Stimulated activated CD4-positive, alpha-beta T cell treated with anti-CD3 and anti-CD28 coated beads, Interleukin-2, amount 100 ng/mL, for 48 hours (primary cell): ENCODE results near the gene ZNF490.
"Not testable (repeated sequence)": the region's sequence is repeated elsewhere in the genome, so short reads cannot be mapped to it uniquely, and the experiment has no call there.

Source experiments
- DNase-seq, 2 donors: peaks; one replicate each; pipeline ENCODE4 v3.0.0-alpha.2; 2020

The ZNF490 gene

DNA sequence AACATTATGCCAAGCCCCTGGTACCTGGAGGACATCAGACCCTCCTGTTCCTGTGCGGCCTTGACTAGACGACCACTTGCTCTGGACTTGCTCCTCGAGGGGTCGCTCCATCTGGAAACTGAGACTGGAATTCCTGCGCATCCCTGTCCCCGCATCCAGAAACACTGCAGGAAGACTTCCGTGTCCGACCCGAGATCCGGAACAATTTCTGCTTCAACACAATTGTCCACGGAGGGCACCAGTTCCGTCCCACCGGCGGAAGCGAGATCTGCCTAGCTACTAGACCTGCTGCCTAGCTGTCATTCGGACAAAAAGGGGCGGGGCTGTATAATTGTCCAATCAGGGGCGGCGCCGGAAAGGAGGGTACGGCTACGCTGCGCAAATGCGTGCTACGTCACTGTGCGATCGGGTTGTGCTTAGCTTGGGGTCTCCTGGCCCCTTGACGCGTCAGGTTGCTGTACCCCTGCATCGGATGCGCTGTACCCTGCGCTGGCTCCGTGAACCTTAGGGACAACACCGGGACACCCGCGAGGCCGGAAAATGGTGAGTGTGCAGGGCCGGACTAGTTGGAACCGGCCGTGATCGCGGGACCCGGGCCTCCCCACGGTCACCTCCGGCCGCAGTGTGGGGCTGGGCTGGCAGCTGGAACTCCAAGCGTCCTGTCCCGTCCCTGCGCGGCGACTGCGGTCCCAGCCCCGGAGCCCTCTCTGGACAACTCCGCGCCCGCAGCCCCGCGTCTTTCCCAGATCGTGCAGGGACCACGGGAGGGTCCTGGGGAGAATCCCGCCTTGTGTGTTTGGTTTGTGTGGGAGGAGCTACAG is at the start of gene ZNF490, which contains the start of gene ZNF791:
TSS of gene ZNF490 (minus strand) at position 274 of the 821 bp plus-strand sequence. CDS start at position 141, 133 bp downstream.
TSS of gene ZNF791 (plus strand) at position 381 of the 821 bp plus-strand sequence. CDS start at position 541, 160 bp downstream.
- peak; percentile 94 to 96 for DNase-seq

DNA sequence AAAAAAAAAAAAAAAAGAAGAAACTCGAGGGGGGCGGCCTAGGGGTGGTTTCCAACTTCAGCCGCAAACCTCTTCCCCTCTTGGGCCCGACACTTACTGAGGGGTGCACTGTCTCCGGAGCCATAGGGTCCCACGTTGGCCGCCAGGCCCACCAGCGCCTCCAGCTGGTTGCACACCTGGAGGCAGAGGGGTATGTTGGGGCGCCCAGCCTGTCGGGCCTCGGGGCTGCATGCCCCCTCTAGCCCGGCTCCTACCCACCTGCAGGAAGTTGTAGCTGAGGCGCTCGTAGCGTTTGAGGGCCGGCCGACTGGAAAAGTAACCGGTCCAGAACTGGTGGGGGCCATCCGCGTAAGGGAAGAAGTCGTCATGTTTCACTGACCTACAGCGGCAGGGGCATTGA is 47.4 kb upstream of the ZNF490 start:
- DNase-seq, result no peak

GRCh38 chr19:12656899-12657571 is 46.4 kb upstream of the ZNF490 start:
- peak in 1 of 2 donors; percentile 44 for DNase-seq

DNA sequence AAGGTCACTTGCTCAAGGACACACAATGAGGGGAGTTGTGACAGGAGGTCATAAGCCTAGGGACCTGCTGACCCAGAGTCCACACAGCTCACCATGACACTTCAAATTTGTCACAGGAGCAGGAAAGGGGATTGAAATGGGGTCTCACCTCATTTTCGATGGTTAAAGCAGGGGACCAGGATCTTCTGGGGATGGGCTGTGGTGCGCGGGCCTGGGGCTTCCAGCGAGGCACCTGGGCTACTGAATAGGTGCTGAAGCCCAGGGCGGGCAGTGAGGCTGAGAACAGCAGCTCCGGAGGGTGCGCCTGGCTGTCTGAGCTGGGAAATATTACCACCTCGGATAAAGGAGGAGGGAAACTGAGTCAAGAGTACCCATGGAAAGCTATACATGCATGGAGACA is 44.9 kb upstream of the ZNF490 start:
- no peak for DNase-seq

GRCh38 chr19:12652219-12652618 is 41.6 kb upstream of the ZNF490 start:
- no peak for DNase-seq

DNA sequence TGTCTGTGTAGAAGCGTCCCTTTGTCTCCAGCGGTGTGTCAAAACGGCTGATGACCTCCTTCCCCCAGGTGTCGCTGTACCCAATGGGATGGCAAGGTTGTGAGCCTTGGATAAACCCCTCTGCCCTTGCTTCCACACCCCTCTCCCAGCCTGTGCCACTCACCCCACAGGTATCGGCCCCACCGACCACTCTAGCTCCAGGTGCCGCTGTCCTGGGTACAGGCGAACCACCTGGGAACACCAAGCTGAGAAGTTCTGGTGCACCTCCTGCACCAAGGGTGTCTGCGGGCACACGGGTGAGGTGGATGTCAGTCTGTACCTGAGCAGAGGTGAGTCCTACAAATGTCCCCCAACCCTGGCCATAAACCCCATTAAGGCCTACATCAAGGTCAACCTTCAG is 39.3 kb upstream of the ZNF490 start:
- DNase-seq, result no peak

GRCh38 chr19:12648088-12648487 is 37.5 kb upstream of the ZNF490 start:
- no peak for DNase-seq

- DNase-seq, result no peak
These were observed 37.0 kb upstream of the ZNF490 start for GRCh38 chr19:12647490-12648071.

GRCh38 chr19:12647047-12647446 is 36.4 kb upstream of the ZNF490 start:
- DNase-seq, result no peak

GRCh38 chr19:12646551-12646950 is 35.9 kb upstream of the ZNF490 start:
- no peak for DNase-seq

GRCh38 chr19:12643716-12644115 is 33.1 kb upstream of the ZNF490 start:
- not testable (repeated sequence) for DNase-seq

- DNase-seq, result no peak
These were observed 31.9 kb upstream of the ZNF490 start for GRCh38 chr19:12642506-12642905.

DNA sequence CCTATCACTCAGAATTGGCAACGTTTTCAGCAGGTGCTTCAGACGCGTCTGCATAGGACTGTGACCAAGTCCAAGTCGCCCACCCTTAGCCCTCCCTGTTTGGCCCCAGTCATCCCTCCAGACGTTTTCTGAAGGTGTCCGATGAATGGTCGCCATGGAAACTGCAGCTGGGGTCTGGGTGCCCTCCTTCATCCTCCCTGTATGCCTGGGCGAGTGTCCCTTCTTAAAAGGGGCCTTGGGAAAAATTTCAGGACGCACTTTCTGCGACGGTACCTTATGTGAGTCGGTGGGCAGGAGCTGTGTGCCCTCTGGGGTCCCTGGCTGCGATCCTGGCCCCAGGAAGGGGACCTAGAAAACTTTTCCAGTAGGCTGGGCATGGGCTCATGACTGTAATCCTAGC is 30.8 kb upstream of the ZNF490 start:
- DNase-seq, result no peak

GRCh38 chr19:12639901-12640613 is 29.4 kb upstream of the ZNF490 start:
- peak; percentile 86 for DNase-seq

DNA sequence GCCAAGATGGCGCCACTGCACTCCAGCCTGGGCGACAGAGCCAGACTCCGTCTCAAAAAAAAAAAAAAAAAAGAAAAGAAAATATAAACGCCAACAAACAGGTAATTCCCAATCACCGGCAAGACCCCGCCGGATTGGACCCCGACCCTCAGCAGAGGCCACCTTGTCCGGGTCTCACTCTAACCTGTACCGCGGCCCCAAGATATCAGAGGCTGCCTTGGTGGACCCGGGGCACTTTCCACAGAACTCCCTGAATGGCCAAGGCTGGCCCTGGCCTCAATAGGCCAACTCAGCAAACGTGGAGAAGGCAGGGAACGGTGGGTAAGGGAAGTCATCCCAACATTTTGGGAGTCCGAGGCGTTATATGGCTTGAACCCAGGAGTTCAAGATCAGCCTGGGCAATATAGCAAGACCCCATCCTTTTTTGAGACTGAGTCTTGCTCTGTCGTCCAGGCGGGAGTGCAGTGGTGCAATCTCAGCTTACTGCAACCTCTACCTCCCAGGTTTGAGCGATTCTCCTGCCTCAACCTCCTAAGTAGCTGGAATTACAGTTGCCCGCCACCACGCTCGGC is 28.1 kb upstream of the ZNF490 start:
- DNase-seq, result no peak

DNA sequence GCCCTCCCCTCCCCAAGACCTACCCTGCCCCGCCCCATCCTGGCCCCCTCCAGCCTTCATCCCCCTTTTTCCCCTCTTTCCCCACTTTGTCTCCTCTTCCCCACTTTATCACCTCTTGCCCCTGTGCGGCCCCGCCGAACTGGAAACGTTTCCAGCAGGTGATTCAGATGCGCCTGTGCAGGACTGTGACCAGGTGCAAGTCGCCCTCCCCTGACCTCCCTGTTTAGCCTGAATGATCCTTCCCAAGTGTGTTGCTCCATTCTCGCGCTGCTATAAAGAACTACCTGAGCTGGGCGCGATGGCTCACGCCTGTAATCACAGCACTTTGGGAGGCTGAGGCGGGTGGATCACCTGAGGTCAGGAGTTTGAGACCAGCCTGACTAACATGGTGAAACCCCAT is 26.0 kb upstream of the ZNF490 start:
- no peak for DNase-seq

DNA sequence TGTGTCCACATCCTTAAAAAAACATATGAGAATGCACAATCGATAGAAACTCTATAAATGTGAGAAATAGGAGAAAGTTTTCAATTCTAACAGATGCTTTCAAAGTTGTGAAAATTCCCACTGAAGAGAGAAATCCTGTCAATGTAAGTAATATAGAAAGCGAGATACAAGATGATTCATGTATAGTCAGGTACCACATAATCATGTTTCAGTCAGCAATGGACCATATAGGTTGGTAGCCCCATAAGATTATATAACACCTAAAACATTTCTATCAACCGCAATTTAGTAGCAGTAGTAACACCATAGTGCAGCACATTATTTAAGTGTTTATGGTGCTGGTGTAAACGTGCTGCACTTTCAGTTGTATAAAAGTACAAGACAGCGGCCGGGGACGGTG is 18.6 kb upstream of the ZNF490 start:
- no peak for DNase-seq

- DNase-seq, result no peak
These were observed 17.7 kb upstream of the ZNF490 start for GRCh38 chr19:12628040-12629022.

DNA sequence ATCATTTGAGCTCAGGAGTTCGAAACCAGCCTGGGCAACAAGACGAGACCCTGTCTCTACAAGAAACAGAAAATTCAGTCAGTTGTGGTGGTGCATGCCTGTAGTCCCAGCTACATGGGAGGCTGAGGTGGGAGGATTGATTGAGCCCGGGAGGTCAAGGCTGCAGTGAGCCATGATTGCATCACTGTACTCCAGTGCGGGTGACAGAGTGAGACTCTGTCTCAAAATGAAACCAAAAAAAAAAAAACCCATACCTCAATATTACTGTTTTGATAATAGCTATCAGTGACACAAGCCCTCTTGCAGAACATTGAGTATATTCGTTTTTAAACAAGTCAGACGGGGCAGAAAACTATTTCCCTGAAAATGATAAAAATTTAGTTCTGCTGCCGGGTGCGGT is 16.3 kb upstream of the ZNF490 start:
- no peak for DNase-seq

DNA sequence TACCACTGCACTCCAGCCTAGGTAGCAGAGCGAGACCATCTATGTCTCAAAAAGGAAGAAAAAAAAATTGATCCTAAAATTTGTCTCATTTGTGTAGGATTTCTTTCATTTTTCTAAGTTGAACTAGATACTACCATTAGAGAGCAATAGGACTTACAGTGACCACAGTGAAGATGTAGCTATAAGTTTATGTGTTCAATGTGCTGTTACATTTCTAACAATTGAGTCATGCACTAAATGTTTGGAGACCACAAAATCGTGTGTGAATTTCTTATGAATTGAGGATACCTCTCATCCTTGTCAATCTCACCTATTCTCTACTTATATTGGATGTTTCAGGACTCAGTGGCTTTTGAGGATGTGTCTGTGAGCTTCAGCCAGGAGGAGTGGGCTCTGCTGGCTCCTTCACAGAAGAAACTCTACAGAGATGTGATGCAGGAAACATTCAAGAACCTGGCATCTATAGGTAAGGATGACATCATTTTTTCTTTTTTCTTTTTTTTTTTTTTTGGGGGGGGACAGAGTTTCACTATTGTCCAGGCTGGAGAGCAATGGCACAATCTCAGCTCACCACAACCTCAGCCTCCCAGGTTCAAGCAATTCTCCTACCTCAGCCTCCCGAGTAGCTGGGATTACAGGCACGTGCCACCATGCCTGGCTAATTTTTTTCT is 12.9 kb upstream of the ZNF490 start:
- no peak for DNase-seq
